ENCODE data around the gene BRINP3. TPM values are rescaled to one million over a fixed set of nuclear protein-coding genes. Genes with fewer than 3 reads are reported as not detected.

The BRINP3 gene
- total RNA-seq, 1 donor = not detected

GRCh38 chr1:190476806-190477205 is 858 bp downstream of the BRINP3 start:
- H3K79me2 ChIP-seq (ENCODE audit: insufficient read depth, low read length) = no peaks in the 10 kb centered on the region
- H3K36me3 ChIP-seq (ENCODE audit: insufficient read depth, low read length) = no peaks in the 10 kb centered on the region
- H2AFZ ChIP-seq (ENCODE audit: low read length) = no peak overlapping the region
- H3K9me3 ChIP-seq (ENCODE audit: low read depth, low read length) = no peaks in the 10 kb centered on the region
- no peaks in the 10 kb centered on the region for H3K27me3 ChIP-seq (ENCODE audit: insufficient read depth, low read length)
- no peak overlapping the region for H3K27ac ChIP-seq (ENCODE audit: low read depth, low read length)
- H4K20me1 ChIP-seq (ENCODE audit: insufficient read depth, low read length) = no peaks in the 10 kb centered on the region
- H3K4me1 ChIP-seq (ENCODE audit: insufficient read depth, low read length) = no peaks in the 10 kb centered on the region
- H3K4me3 ChIP-seq (ENCODE audit: insufficient read depth, low read length) = no peak overlapping the region
- H3K4me2 ChIP-seq (ENCODE audit: insufficient read depth, low read length) = no peak overlapping the region
- no peak for DNase-seq (ENCODE audit: insufficient read length, low spot score, missing footprints)
- TF ChIP-seq CTCF (IDR thresholded peaks at IDR 0.05; ENCODE audit: extremely low read depth, low read depth, low read length) = no peak

- no peak overlapping the region for H3K4me3 ChIP-seq (ENCODE audit: insufficient read depth, low read length)
- H4K20me1 ChIP-seq (ENCODE audit: insufficient read depth, low read length) = no peaks in the 10 kb centered on the region
- no peaks in the 10 kb centered on the region for H3K27me3 ChIP-seq (ENCODE audit: insufficient read depth, low read length)
- no peaks in the 10 kb centered on the region for H3K36me3 ChIP-seq (ENCODE audit: insufficient read depth, low read length)
- H2AFZ ChIP-seq (ENCODE audit: low read length) = no peak overlapping the region
- H3K79me2 ChIP-seq (ENCODE audit: insufficient read depth, low read length) = no peaks in the 10 kb centered on the region
- no peak overlapping the region for H3K4me2 ChIP-seq (ENCODE audit: insufficient read depth, low read length)
- H3K27ac ChIP-seq (ENCODE audit: low read depth, low read length) = no peak overlapping the region
- DNase-seq (ENCODE audit: insufficient read length, low spot score, missing footprints) = peak; percentile 18
- no peak for TF ChIP-seq CTCF (IDR thresholded peaks at IDR 0.05; ENCODE audit: extremely low read depth, low read depth, low read length)
- no peaks in the 10 kb centered on the region for H3K4me1 ChIP-seq (ENCODE audit: insufficient read depth, low read length)
- H3K9me3 ChIP-seq (ENCODE audit: low read depth, low read length) = no peaks in the 10 kb centered on the region
Measured at GRCh38 chr1:190476321-190476720, 1.3 kb downstream of the BRINP3 start.

GRCh38 chr1:190475421-190476141 is 2.1 kb downstream of the BRINP3 start:
- no peaks in the 10 kb centered on the region for H4K20me1 ChIP-seq (ENCODE audit: insufficient read depth, low read length)
- no peaks in the 10 kb centered on the region for H3K27me3 ChIP-seq (ENCODE audit: insufficient read depth, low read length)
- no peak for DNase-seq (ENCODE audit: insufficient read length, low spot score, missing footprints)
- H3K36me3 ChIP-seq (ENCODE audit: insufficient read depth, low read length) = no peaks in the 10 kb centered on the region
- no peaks in the 10 kb centered on the region for H3K4me1 ChIP-seq (ENCODE audit: insufficient read depth, low read length)
- no peaks in the 10 kb centered on the region for H3K79me2 ChIP-seq (ENCODE audit: insufficient read depth, low read length)
- H3K4me2 ChIP-seq (ENCODE audit: insufficient read depth, low read length) = no peak overlapping the region
- no peak for TF ChIP-seq CTCF (IDR thresholded peaks at IDR 0.05; ENCODE audit: extremely low read depth, low read depth, low read length)
- no peak overlapping the region for H3K4me3 ChIP-seq (ENCODE audit: insufficient read depth, low read length)
- H3K27ac ChIP-seq (ENCODE audit: low read depth, low read length) = no peak overlapping the region
- H2AFZ ChIP-seq (ENCODE audit: low read length) = no peak overlapping the region
- H3K9me3 ChIP-seq (ENCODE audit: low read depth, low read length) = no peaks in the 10 kb centered on the region

- no peak for DNase-seq (ENCODE audit: insufficient read length, low spot score, missing footprints)
- H3K9me3 ChIP-seq (ENCODE audit: low read depth, low read length) = no peaks in the 10 kb centered on the region
- H2AFZ ChIP-seq (ENCODE audit: low read length) = no peak overlapping the region
- H3K79me2 ChIP-seq (ENCODE audit: insufficient read depth, low read length) = no peaks in the 10 kb centered on the region
- no peak for TF ChIP-seq CTCF (IDR thresholded peaks at IDR 0.05; ENCODE audit: extremely low read depth, low read depth, low read length)
- no peak overlapping the region for H3K4me2 ChIP-seq (ENCODE audit: insufficient read depth, low read length)
- H3K27ac ChIP-seq (ENCODE audit: low read depth, low read length) = no peak overlapping the region
- H3K27me3 ChIP-seq (ENCODE audit: insufficient read depth, low read length) = no peaks in the 10 kb centered on the region
- no peaks in the 10 kb centered on the region for H3K36me3 ChIP-seq (ENCODE audit: insufficient read depth, low read length)
- H4K20me1 ChIP-seq (ENCODE audit: insufficient read depth, low read length) = no peaks in the 10 kb centered on the region
- no peak overlapping the region for H3K4me3 ChIP-seq (ENCODE audit: insufficient read depth, low read length)
- H3K4me1 ChIP-seq (ENCODE audit: insufficient read depth, low read length) = no peaks in the 10 kb centered on the region
Measured at GRCh38 chr1:190474650-190475211, 2.9 kb downstream of the BRINP3 start.
